Endothelial cell of umbilical vein (primary cell): Measurements from ENCODE around the gene TBC1D21.

ENCODE experiments used
- EZH2 ChIP-seq: IDR thresholded peaks from 2 replicates; pipeline ENCODE4 v1.6.1; 2012; ENCODE audit warnings: borderline replicate concordance, low read depth, mild to moderate bottlenecking, moderate library complexity, low read length, inconsistent platforms; ENCODE audit not compliant: severe bottlenecking
- GATA2 ChIP-seq: IDR thresholded peaks from 2 replicates; pipeline ENCODE4 v1.7.0; 2011; ENCODE audit warnings: low read depth, mild to moderate bottlenecking, moderate library complexity, mixed read lengths, low read length; ENCODE audit not compliant: insufficient read length, insufficient read depth
- JUN ChIP-seq: IDR thresholded peaks from 2 replicates; pipeline ENCODE4 v1.6.1; 2011; ENCODE audit warnings: borderline replicate concordance, low read depth; ENCODE audit not compliant: insufficient read length, insufficient read depth
- MYC ChIP-seq: IDR thresholded peaks from one replicate; pipeline ENCODE4 v1.6.1; 2011; ENCODE audit warnings: mild to moderate bottlenecking, low read depth, low read length
- POLR2A ChIP-seq: IDR thresholded peaks from 2 replicates; pipeline ENCODE4 v1.6.1; 2012; ENCODE audit warnings: low read depth, mild to moderate bottlenecking, control low read depth, low read length
- POLR2AphosphoS5 ChIP-seq: IDR thresholded peaks from 2 replicates; pipeline ENCODE4 v1.6.1; 2012; ENCODE audit warnings: low read depth, mild to moderate bottlenecking, control low read depth, low read length, moderate library complexity; ENCODE audit not compliant: insufficient read depth
- TF ChIP-seq, protein P1 (sequence below), 2 donors: IDR thresholded peaks; 1 replicate in 1 of 2; 2 replicates in 1 of 2; pipeline ENCODE4 v1.5.1; 2011; ENCODE audit warnings: low read length in 2 of 2, mild to moderate bottlenecking in 2 of 2, moderate library complexity in 2 of 2, control low read depth in 1 of 2, inconsistent platforms in 1 of 2, low read depth in 1 of 2; ENCODE audit not compliant: insufficient read depth in 1 of 2; ENCODE audit errors: extremely low read depth in 1 of 2
- TF ChIP-seq, protein P2 (sequence below): IDR thresholded peaks from 2 replicates; pipeline ENCODE4 v1.6.1; 2011; ENCODE audit not compliant: insufficient read depth, insufficient read length

GRCh38 chr15:73908822-73909122 is 35.4 kb downstream of the TBC1D21 start:
- TF ChIP-seq, protein P1, sequence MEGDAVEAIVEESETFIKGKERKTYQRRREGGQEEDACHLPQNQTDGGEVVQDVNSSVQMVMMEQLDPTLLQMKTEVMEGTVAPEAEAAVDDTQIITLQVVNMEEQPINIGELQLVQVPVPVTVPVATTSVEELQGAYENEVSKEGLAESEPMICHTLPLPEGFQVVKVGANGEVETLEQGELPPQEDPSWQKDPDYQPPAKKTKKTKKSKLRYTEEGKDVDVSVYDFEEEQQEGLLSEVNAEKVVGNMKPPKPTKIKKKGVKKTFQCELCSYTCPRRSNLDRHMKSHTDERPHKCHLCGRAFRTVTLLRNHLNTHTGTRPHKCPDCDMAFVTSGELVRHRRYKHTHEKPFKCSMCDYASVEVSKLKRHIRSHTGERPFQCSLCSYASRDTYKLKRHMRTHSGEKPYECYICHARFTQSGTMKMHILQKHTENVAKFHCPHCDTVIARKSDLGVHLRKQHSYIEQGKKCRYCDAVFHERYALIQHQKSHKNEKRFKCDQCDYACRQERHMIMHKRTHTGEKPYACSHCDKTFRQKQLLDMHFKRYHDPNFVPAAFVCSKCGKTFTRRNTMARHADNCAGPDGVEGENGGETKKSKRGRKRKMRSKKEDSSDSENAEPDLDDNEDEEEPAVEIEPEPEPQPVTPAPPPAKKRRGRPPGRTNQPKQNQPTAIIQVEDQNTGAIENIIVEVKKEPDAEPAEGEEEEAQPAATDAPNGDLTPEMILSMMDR (IDR thresholded peaks at IDR 0.05; ENCODE audit: extremely low read depth in 1 of 2, insufficient read depth in 1 of 2, low read depth in 1 of 2, low read length in 2 of 2) = no peak
- TF ChIP-seq MYC (no peak), POLR2AphosphoS5 (no peak), EZH2 (no peak), POLR2A (no peak), GATA2 (no peak), JUN (no peak)
- TF ChIP-seq, protein P2, sequence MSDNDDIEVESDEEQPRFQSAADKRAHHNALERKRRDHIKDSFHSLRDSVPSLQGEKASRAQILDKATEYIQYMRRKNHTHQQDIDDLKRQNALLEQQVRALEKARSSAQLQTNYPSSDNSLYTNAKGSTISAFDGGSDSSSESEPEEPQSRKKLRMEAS = no peak
